K562 (cell line): Measurements from ENCODE around the gene UBFD1.

Source experiments
- CBFB ChIP-seq: sonication (generic); formaldehyde crosslinking; IDR thresholded peaks from 2 replicates; pipeline ENCODE4 v1.4.0; 2020; ENCODE audit warnings: mild to moderate bottlenecking, missing genetic modification reagents
- GATAD2B ChIP-seq: fragments of 450-650 bp; IDR thresholded peaks from 2 replicates; pipeline ENCODE4 v1.6.1; 2017; ENCODE audit warnings: mild to moderate bottlenecking, borderline replicate concordance
- SP1 ChIP-seq: sonication (generic); formaldehyde crosslinking; IDR thresholded peaks from 2 replicates; pipeline ENCODE4 v1.8.1; 2022; ENCODE audit warnings: mild to moderate bottlenecking, missing genetic modification reagents
- TCFL5 ChIP-seq: fragments of 250-450 bp; sonication (Bioruptor Pico); conservative IDR thresholded peaks from 2 replicates; pipeline ENCODE4 v1.6.1; 2021; ENCODE audit warnings: mild to moderate bottlenecking, moderate library complexity, matching md5 sums
- ZNF24 ChIP-seq: fragments of 450-650 bp; IDR thresholded peaks from 2 replicates; pipeline ENCODE4 v1.6.1; 2016
- TF ChIP-seq, protein P1 (sequence below): sonication (generic); formaldehyde crosslinking; IDR thresholded peaks from 2 replicates; pipeline ENCODE4 v1.8.0; 2023; ENCODE audit warnings: mild to moderate bottlenecking, missing genetic modification reagents

DNA sequence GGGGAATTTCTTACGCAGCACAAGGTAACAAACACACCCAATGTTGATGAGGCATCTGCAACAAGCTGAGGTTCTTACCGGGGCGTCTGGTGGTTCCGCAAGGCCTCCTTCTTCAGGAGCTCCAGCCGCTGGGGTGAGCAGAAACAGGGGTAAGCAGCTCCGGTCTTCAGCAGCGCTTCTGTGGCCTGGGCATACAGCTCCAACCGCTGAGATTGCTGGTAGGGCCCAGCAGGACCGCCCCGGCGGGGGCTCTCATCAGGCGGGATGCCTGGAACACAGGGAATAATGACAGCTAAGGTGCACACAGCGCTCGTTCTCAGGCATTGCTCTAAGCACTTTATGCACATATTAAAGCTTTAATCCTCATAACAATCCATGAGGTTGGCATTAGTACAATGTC is 13.1 kb upstream of the UBFD1 start:
- no peak for TF ChIP-seq CBFB (CRISPR knock-in tag)
- TF ChIP-seq ZNF24: no peak
- TF ChIP-seq GATAD2B: no peak
- TF ChIP-seq SP1: no peak
- TF ChIP-seq, protein P1, sequence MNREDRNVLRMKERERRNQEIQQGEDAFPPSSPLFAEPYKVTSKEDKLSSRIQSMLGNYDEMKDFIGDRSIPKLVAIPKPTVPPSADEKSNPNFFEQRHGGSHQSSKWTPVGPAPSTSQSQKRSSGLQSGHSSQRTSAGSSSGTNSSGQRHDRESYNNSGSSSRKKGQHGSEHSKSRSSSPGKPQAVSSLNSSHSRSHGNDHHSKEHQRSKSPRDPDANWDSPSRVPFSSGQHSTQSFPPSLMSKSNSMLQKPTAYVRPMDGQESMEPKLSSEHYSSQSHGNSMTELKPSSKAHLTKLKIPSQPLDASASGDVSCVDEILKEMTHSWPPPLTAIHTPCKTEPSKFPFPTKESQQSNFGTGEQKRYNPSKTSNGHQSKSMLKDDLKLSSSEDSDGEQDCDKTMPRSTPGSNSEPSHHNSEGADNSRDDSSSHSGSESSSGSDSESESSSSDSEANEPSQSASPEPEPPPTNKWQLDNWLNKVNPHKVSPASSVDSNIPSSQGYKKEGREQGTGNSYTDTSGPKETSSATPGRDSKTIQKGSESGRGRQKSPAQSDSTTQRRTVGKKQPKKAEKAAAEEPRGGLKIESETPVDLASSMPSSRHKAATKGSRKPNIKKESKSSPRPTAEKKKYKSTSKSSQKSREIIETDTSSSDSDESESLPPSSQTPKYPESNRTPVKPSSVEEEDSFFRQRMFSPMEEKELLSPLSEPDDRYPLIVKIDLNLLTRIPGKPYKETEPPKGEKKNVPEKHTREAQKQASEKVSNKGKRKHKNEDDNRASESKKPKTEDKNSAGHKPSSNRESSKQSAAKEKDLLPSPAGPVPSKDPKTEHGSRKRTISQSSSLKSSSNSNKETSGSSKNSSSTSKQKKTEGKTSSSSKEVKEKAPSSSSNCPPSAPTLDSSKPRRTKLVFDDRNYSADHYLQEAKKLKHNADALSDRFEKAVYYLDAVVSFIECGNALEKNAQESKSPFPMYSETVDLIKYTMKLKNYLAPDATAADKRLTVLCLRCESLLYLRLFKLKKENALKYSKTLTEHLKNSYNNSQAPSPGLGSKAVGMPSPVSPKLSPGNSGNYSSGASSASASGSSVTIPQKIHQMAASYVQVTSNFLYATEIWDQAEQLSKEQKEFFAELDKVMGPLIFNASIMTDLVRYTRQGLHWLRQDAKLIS (CRISPR knock-in tag): no peak
- TF ChIP-seq TCFL5: no peak
